ENCODE measurements around the gene NOXA1.

- TF ChIP-seq POLR2A (IDR thresholded peaks at IDR 0.05) (no peak), CTCF (IDR thresholded peaks at IDR 0.05) (no peak)
Observed at GRCh38 chr9:137388589-137389427, 34.4 kb upstream of the NOXA1 start.
